H9 (cell line): ENCODE measurements around the gene KCNE4. TPM values are rescaled to one million over a fixed set of nuclear protein-coding genes. Genes with fewer than 3 reads are reported as not detected.

Source experiments
- DNase-seq: peaks from one replicate; pipeline ENCODE4 v3.0.0-alpha.2; 2017
- H2AFZ ChIP-seq: one replicate; pipeline ENCODE4 v1.6.1; 2013; ENCODE audit warnings: mild to moderate bottlenecking, low read length, control low read depth, moderate library complexity
- H2AK5ac ChIP-seq: 2 replicates; pipeline ENCODE4 v1.6.1; 2013; ENCODE audit warnings: low read length, control low read depth, mixed read lengths; ENCODE audit not compliant: insufficient read length
- H2BK120ac ChIP-seq: one replicate; pipeline ENCODE4 v1.6.1; 2013; ENCODE audit warnings: low read depth, mild to moderate bottlenecking, low read length, control low read depth, inconsistent platforms; ENCODE audit not compliant: poor library complexity, severe bottlenecking
- H2BK12ac ChIP-seq: 2 replicates; pipeline ENCODE4 v1.6.1; 2013; ENCODE audit warnings: low read length, control low read depth, mixed read lengths, low read depth; ENCODE audit not compliant: insufficient read length
- H2BK15ac ChIP-seq: 2 replicates; pipeline ENCODE4 v1.6.1; 2013; ENCODE audit warnings: low read depth, low read length, control low read depth
- H2BK20ac ChIP-seq: one replicate; pipeline ENCODE4 v1.6.1; 2013; ENCODE audit warnings: low read depth, mild to moderate bottlenecking, low read length, control low read depth, inconsistent platforms; ENCODE audit not compliant: poor library complexity, severe bottlenecking
- H2BK5ac ChIP-seq: 2 replicates; pipeline ENCODE4 v1.6.1; 2013; ENCODE audit warnings: low read length, control low read depth, mixed read lengths; ENCODE audit not compliant: insufficient read length
- H3K14ac ChIP-seq: 2 replicates; pipeline ENCODE4 v1.6.1; 2013; ENCODE audit warnings: low read length, control low read depth; ENCODE audit not compliant: insufficient read depth
- H3K18ac ChIP-seq: 2 replicates; pipeline ENCODE4 v1.6.1; 2013; ENCODE audit warnings: low read depth, mild to moderate bottlenecking, mixed read lengths, low read length, control low read depth; ENCODE audit not compliant: insufficient read length
- H3K23ac ChIP-seq: 2 replicates; pipeline ENCODE4 v1.6.1; 2013; ENCODE audit warnings: low read length, control low read depth, mixed read lengths, low read depth; ENCODE audit not compliant: insufficient read length
- H3K23me2 ChIP-seq: 2 replicates; pipeline ENCODE4 v1.6.1; 2013; ENCODE audit warnings: low read depth, mild to moderate bottlenecking, mixed read lengths, low read length, control low read depth; ENCODE audit not compliant: insufficient read length, poor library complexity, severe bottlenecking
- H3K27ac ChIP-seq: 2 replicates; pipeline ENCODE4 v1.5.1; 2013; ENCODE audit warnings: low read length, control low read depth, mixed read lengths, low read depth; ENCODE audit not compliant: insufficient read length
- H3K27me3 ChIP-seq: 2 replicates; pipeline ENCODE4 v1.6.1; 2013; ENCODE audit warnings: low read length, control low read depth, inconsistent platforms; ENCODE audit not compliant: insufficient read depth
- H3K4ac ChIP-seq: 2 replicates; pipeline ENCODE4 v1.6.1; 2013; ENCODE audit warnings: low read depth, mild to moderate bottlenecking, control low read depth, inconsistent platforms, low read length, moderate library complexity
- H3K4me1 ChIP-seq: 2 replicates; pipeline ENCODE4 v1.6.1; 2013; ENCODE audit warnings: low read length, control low read depth, inconsistent platforms; ENCODE audit not compliant: insufficient read depth
- H3K4me2 ChIP-seq: 2 replicates; pipeline ENCODE4 v1.6.1; 2013; ENCODE audit warnings: low read length, control low read depth, mixed read lengths; ENCODE audit not compliant: insufficient read length, insufficient read depth
- H3K56ac ChIP-seq: 2 replicates; pipeline ENCODE4 v1.6.1; 2013; ENCODE audit warnings: low read depth, mild to moderate bottlenecking, mixed read lengths, low read length, control low read depth; ENCODE audit not compliant: insufficient read length
- H3K79me1 ChIP-seq: 2 replicates; pipeline ENCODE4 v1.6.1; 2013; ENCODE audit warnings: low read depth, mild to moderate bottlenecking, moderate library complexity, low read length, control low read depth, inconsistent platforms; ENCODE audit not compliant: insufficient read depth, poor library complexity, severe bottlenecking
- H3K79me2 ChIP-seq: 2 replicates; pipeline ENCODE4 v1.6.1; 2013; ENCODE audit warnings: low read length, control low read depth, inconsistent platforms; ENCODE audit not compliant: insufficient read depth
- H3K9ac ChIP-seq: 2 replicates; pipeline ENCODE4 v1.6.1; 2013; ENCODE audit warnings: low read length, control low read depth, mixed read lengths; ENCODE audit not compliant: insufficient read length; ENCODE audit errors: extremely low read depth
- H3K9me3 ChIP-seq: one replicate; pipeline ENCODE4 v1.6.1; 2013; ENCODE audit warnings: low read depth, low read length, inconsistent platforms; ENCODE audit not compliant: control insufficient read depth
- H3T11ph ChIP-seq: one replicate; pipeline ENCODE4 v1.6.1; 2013; ENCODE audit warnings: mild to moderate bottlenecking, low read length, control low read depth, inconsistent platforms
- H4K20me1 ChIP-seq: one replicate; pipeline ENCODE4 v1.6.1; 2013; ENCODE audit not compliant: control insufficient read depth, insufficient read length, insufficient read depth
- H4K5ac ChIP-seq: 2 replicates; pipeline ENCODE4 v1.6.1; 2013; ENCODE audit warnings: low read depth, mild to moderate bottlenecking, mixed read lengths, low read length, control low read depth; ENCODE audit not compliant: insufficient read length
- H4K8ac ChIP-seq: replicated peaks from 2 replicates; pipeline ENCODE4 v1.6.1; 2013; ENCODE audit warnings: low read length, control low read depth, mixed read lengths, low read depth; ENCODE audit not compliant: insufficient read length
- H4K91ac ChIP-seq: 2 replicates; pipeline ENCODE4 v1.6.1; 2013; ENCODE audit warnings: low read depth, mild to moderate bottlenecking, moderate library complexity, mixed read lengths, low read length, control low read depth; ENCODE audit not compliant: insufficient read length
- H3K27ac Mint-ChIP-seq, 3 experiments: 2 replicates in 2 of 3; 3 replicates in 1 of 3; pipeline ENCODE4 v1.8.0; 2020 to 2021; ENCODE audit warnings: mixed read lengths in 3 of 3, mild to moderate bottlenecking in 1 of 3, moderate library complexity in 1 of 3
- H3K27me3 Mint-ChIP-seq: 2 replicates; pipeline ENCODE4 v1.8.0; 2021; ENCODE audit warnings: low read depth, mild to moderate bottlenecking, moderate library complexity, mixed read lengths
- H3K36me3 Mint-ChIP-seq, 3 experiments: 2 replicates in 2 of 3; 3 replicates in 1 of 3; pipeline ENCODE4 v1.8.0; 2020 to 2021; ENCODE audit warnings: low read depth in 3 of 3, mixed read lengths in 3 of 3; ENCODE audit not compliant: insufficient read depth in 1 of 3
- H3K4me1 Mint-ChIP-seq, 2 experiments: 2 replicates each; pipeline ENCODE4 v1.8.0; 2020; ENCODE audit warnings: mixed read lengths in 2 of 2
- H3K4me3 Mint-ChIP-seq, 2 experiments: 2 replicates in 1 of 2; 3 replicates in 1 of 2; pipeline ENCODE4 v1.8.0; 2020 to 2021; ENCODE audit warnings: mild to moderate bottlenecking in 2 of 2, mixed read lengths in 2 of 2, moderate library complexity in 1 of 2
- H3K9me3 Mint-ChIP-seq, 2 experiments: 2 replicates in 1 of 2; 3 replicates in 1 of 2; pipeline ENCODE4 v1.8.0; 2020; ENCODE audit warnings: mild to moderate bottlenecking in 2 of 2, mixed read lengths in 2 of 2, moderate library complexity in 1 of 2
- CTCF ChIP-seq: fragments of 200-600 bp; sonication (generic); conservative IDR thresholded peaks from 3 replicates; pipeline ENCODE4 v1.8.0; 2021; ENCODE audit warnings: antibody characterized with exemption, mild to moderate bottlenecking
- WGBS: extraction: QIAGEN DNeasy Blood & Tissue Kit; methylation state at CpG from one replicate; pipeline ENCODE4 v1.1.7; 2013; ENCODE audit warnings: missing lambda C conversion rate, low lambda C conversion rate, mixed read lengths; ENCODE audit not compliant: insufficient read length; ENCODE audit errors: extremely low coverage; 5-methylcytosine and 5-hydroxymethylcytosine counted together
- total RNA-seq: library from RNA; stranded (reverse); gene quantifications from 2 replicates; pipeline ENCODE4 v1.2.1, GENCODE V29; 2021

The KCNE4 gene
- total RNA-seq, 1 experiment from 2014 or later: 0.24 TPM

- H3K79me1 ChIP-seq: no peaks in the 10 kb centered on the region
- no peaks in the 10 kb centered on the region for H3K9me3 Mint-ChIP-seq
- no peak overlapping the region for H3K23ac ChIP-seq
- no peak overlapping the region for H2BK12ac ChIP-seq
- no peak overlapping the region for H3K14ac ChIP-seq
- H2BK20ac ChIP-seq: no peak overlapping the region
- no peak overlapping the region for H3K18ac ChIP-seq
- H3K4ac ChIP-seq: no peak overlapping the region
- H3K27ac ChIP-seq: no peak overlapping the region
- H2AFZ ChIP-seq: no peak overlapping the region
- H3K23me2 ChIP-seq: no peaks in the 10 kb centered on the region
- H3T11ph ChIP-seq: no peak overlapping the region
- no peaks in the 10 kb centered on the region for H3K36me3 Mint-ChIP-seq
- H3K4me1 ChIP-seq: no peaks in the 10 kb centered on the region
- H3K56ac ChIP-seq: no peak overlapping the region
- no peaks in the 10 kb centered on the region for H3K9me3 ChIP-seq
- H2BK120ac ChIP-seq: no peak overlapping the region
- H2BK15ac ChIP-seq: no peak overlapping the region
- no peak for TF ChIP-seq CTCF
- H3K4me3 Mint-ChIP-seq: no peak overlapping the region
- no peaks in the 10 kb centered on the region for H4K20me1 ChIP-seq
- H2AK5ac ChIP-seq: no peak overlapping the region
- no CpG with 5 or more reads among the region's 6 CpGs for WGBS
- no peak overlapping the region for H4K5ac ChIP-seq
- H3K27me3 Mint-ChIP-seq: peaks cover 2% of the 10 kb centered on the region; the same call in 1 of the 2 replicates
- H3K79me2 ChIP-seq: no peaks in the 10 kb centered on the region
- H4K91ac ChIP-seq: no peak overlapping the region
- no peak for DNase-seq
- no peak overlapping the region for H3K4me2 ChIP-seq
- no peak overlapping the region for H3K27ac Mint-ChIP-seq
- 0 out of 4 replicates have a peak, but pooled peaks cover 0 to 2% of the 10 kb centered on the region in 2 experiments for H3K4me1 Mint-ChIP-seq
- H3K27me3 ChIP-seq: no peaks in the 10 kb centered on the region
- no peak overlapping the region for H4K8ac ChIP-seq
- H3K9ac ChIP-seq: no peak overlapping the region
- no peak overlapping the region for H2BK5ac ChIP-seq
Observed at GRCh38 chr2:223075301-223076270, 23.6 kb downstream of the KCNE4 start.
